Endothelial cell of umbilical vein (primary cell): ENCODE results near the gene KDM6B. TPM values are rescaled to one million over a fixed set of nuclear protein-coding genes. Genes with fewer than 3 reads are reported as not detected.

ENCODE experiments used
- BruUV-seq: library from RNA; stranded (reverse); fragments of 400-500 nt; replicated peaks from 2 replicates; lab custom pipeline; 2021; lab: Mats Ljungman, UMichigan
- CTCF ChIA-PET: fragments of 300-600, 350-600 bp; sonication (Branson Sonifier 250); formaldehyde crosslinking; loops from one replicate; lab custom pipeline; 2021; ENCODE audit warnings: antibody characterized with exemption, inconsistent platforms; lab: Charles Lee
- POLR2A ChIA-PET: fragments of 300-600, 350-600 bp; sonication (Branson Sonifier 250); formaldehyde crosslinking; loops from one replicate; lab custom pipeline; 2021; ENCODE audit warnings: antibody characterized with exemption, inconsistent platforms; lab: Charles Lee
- DNase-seq: peaks from one replicate; pipeline ENCODE4 v3.0.0-alpha.2; 2011; ENCODE audit warnings: low read depth, low spot score
- FAIRE-seq: peaks from 2 replicates; lab custom pipeline; 2011; peaks lifted over from hg19 to GRCh38; lab: Jason Lieb, UNC
- H2AFZ ChIP-seq: 2 replicates; pipeline ENCODE4 v1.6.0; 2012; ENCODE audit warnings: low read depth, low read length, control low read depth, inconsistent platforms
- H3K27ac ChIP-seq: 2 replicates; pipeline ENCODE4 v1.5.1; 2011; ENCODE audit warnings: low read depth, mild to moderate bottlenecking, control low read depth, low read length, moderate library complexity; ENCODE audit not compliant: insufficient read depth
- H3K27me3 ChIP-seq, 2 experiments: 2 replicates each; pipeline versions ENCODE4 v1.6.0 to v1.6.1; 2011; ENCODE audit warnings: low read length in 2 of 2, mixed read lengths in 1 of 2; ENCODE audit not compliant: control insufficient read depth in 2 of 2, insufficient read depth in 2 of 2
- H3K36me3 ChIP-seq, 2 experiments: 2 replicates in 1 of 2; 3 replicates in 1 of 2; pipeline ENCODE4 v1.5.1; 2011; ENCODE audit warnings: low read length in 2 of 2, mild to moderate bottlenecking in 1 of 2, moderate library complexity in 1 of 2; ENCODE audit not compliant: control insufficient read depth in 2 of 2, insufficient read depth in 2 of 2; ENCODE audit errors: extremely low read depth in 1 of 2
- H3K4me1 ChIP-seq: 3 replicates; pipeline ENCODE4 v1.5.1; 2011; ENCODE audit warnings: mild to moderate bottlenecking, low read length; ENCODE audit not compliant: control insufficient read depth, insufficient read depth; ENCODE audit errors: extremely low read depth
- H3K4me2 ChIP-seq: 2 replicates; pipeline ENCODE4 v1.6.1; 2011; ENCODE audit warnings: low read length, control low read depth, mixed read lengths; ENCODE audit not compliant: insufficient read depth
- H3K4me3 ChIP-seq, 3 experiments: fragments of 200-600 bp in 1 of 3; sonication (generic), shearing (Covaris generic) in 1 of 3; replicated peaks in 1 of 3; 2 replicates each; pipeline ENCODE4 v1.5.1; 2011 to 2016; ENCODE audit warnings: control low read depth in 3 of 3, low read length in 3 of 3, mild to moderate bottlenecking in 2 of 3, inconsistent platforms in 1 of 3, low read depth in 1 of 3, moderate library complexity in 1 of 3; ENCODE audit not compliant: insufficient read depth in 1 of 3
- H3K79me2 ChIP-seq: 2 replicates; pipeline ENCODE4 v1.6.0; 2012; ENCODE audit warnings: low read length, inconsistent platforms; ENCODE audit not compliant: control insufficient read depth, insufficient read depth
- H3K9ac ChIP-seq: replicated peaks from 2 replicates; pipeline ENCODE3; 2011; ENCODE audit warnings: low read length, control low read depth; ENCODE audit not compliant: insufficient read depth; ENCODE audit errors: extremely low read depth
- H3K9me1 ChIP-seq: replicated peaks from 3 replicates; pipeline ENCODE4 v1.6.0; 2011; ENCODE audit warnings: mild to moderate bottlenecking, low read length; ENCODE audit not compliant: control insufficient read depth, insufficient read depth; ENCODE audit errors: extremely low read depth
- H3K9me3 ChIP-seq: replicated peaks from 2 replicates; pipeline ENCODE4 v1.5.1; 2012; ENCODE audit warnings: low read length, inconsistent platforms; ENCODE audit not compliant: control insufficient read depth, insufficient read depth
- H4K20me1 ChIP-seq: replicated peaks from 2 replicates; pipeline ENCODE3; 2011; ENCODE audit warnings: mild to moderate bottlenecking, low read length; ENCODE audit not compliant: control insufficient read depth, insufficient read depth; ENCODE audit errors: extremely low read depth
- EZH2 ChIP-seq: IDR thresholded peaks from 2 replicates; pipeline ENCODE4 v1.6.1; 2012; ENCODE audit warnings: borderline replicate concordance, low read depth, mild to moderate bottlenecking, moderate library complexity, low read length, inconsistent platforms; ENCODE audit not compliant: severe bottlenecking
- FOS ChIP-seq: IDR thresholded peaks from 2 replicates; pipeline ENCODE4 v1.6.1; 2011; ENCODE audit warnings: mild to moderate bottlenecking, low read length, moderate library complexity, borderline replicate concordance; ENCODE audit not compliant: insufficient read depth
- GATA2 ChIP-seq: IDR thresholded peaks from 2 replicates; pipeline ENCODE4 v1.7.0; 2011; ENCODE audit warnings: low read depth, mild to moderate bottlenecking, moderate library complexity, mixed read lengths, low read length; ENCODE audit not compliant: insufficient read length, insufficient read depth
- JUN ChIP-seq: IDR thresholded peaks from 2 replicates; pipeline ENCODE4 v1.6.1; 2011; ENCODE audit warnings: borderline replicate concordance, low read depth; ENCODE audit not compliant: insufficient read length, insufficient read depth
- MYC ChIP-seq: IDR thresholded peaks from one replicate; pipeline ENCODE4 v1.6.1; 2011; ENCODE audit warnings: mild to moderate bottlenecking, low read depth, low read length
- POLR2A ChIP-seq: IDR thresholded peaks from 2 replicates; pipeline ENCODE4 v1.6.1; 2012; ENCODE audit warnings: low read depth, mild to moderate bottlenecking, control low read depth, low read length
- POLR2AphosphoS5 ChIP-seq: IDR thresholded peaks from 2 replicates; pipeline ENCODE4 v1.6.1; 2012; ENCODE audit warnings: low read depth, mild to moderate bottlenecking, control low read depth, low read length, moderate library complexity; ENCODE audit not compliant: insufficient read depth
- dilution Hi-C: fragments of 300-500 bp; cut with MboI; formaldehyde crosslinking; loops from one replicate; pipeline ENCODE4 v1.15.0; 2019; ENCODE audit warnings: low sequenced_read_pairs; ENCODE audit not compliant: extremely low pct_ligation_motif_present
- intact Hi-C: fragments of 100-400 bp; cut with micrococcal nuclease; formaldehyde crosslinking; loops from one replicate; pipeline ENCODE4 v1.10.0; 2022
- polyA plus RNA-seq, 4 experiments: library from polyadenylated mRNA; depleted of rRNA in 3 of 4; stranded (reverse) in 3 of 4; unstranded in 1 of 4; fragments of >200 nt; gene quantifications; 2 replicates each; pipeline versions ENCODE4 v1.2.1 to v1.2.3, GENCODE V29; 2011 to 2012; ENCODE audit warnings: missing spikeins in 1 of 4
- total RNA-seq: library from RNA; stranded (reverse); gene quantifications from 2 replicates; pipeline ENCODE4 v1.2.3, GENCODE V29; 2021
- TF ChIP-seq, protein P1 (sequence below), 2 donors: IDR thresholded peaks; 1 replicate in 1 of 2; 2 replicates in 1 of 2; pipeline ENCODE4 v1.5.1; 2011; ENCODE audit warnings: low read length in 2 of 2, mild to moderate bottlenecking in 2 of 2, moderate library complexity in 2 of 2, control low read depth in 1 of 2, inconsistent platforms in 1 of 2, low read depth in 1 of 2; ENCODE audit not compliant: insufficient read depth in 1 of 2; ENCODE audit errors: extremely low read depth in 1 of 2
- TF ChIP-seq, protein P2 (sequence below): IDR thresholded peaks from 2 replicates; pipeline ENCODE4 v1.6.1; 2011; ENCODE audit not compliant: insufficient read depth, insufficient read length

Gene KDM6B
- total and polyA plus RNA-seq, 2 donors (not counting 3 experiments of a cell fraction or from before 2014, with no cell fraction given), result 1.8 to 17.8 TPM

DNA sequence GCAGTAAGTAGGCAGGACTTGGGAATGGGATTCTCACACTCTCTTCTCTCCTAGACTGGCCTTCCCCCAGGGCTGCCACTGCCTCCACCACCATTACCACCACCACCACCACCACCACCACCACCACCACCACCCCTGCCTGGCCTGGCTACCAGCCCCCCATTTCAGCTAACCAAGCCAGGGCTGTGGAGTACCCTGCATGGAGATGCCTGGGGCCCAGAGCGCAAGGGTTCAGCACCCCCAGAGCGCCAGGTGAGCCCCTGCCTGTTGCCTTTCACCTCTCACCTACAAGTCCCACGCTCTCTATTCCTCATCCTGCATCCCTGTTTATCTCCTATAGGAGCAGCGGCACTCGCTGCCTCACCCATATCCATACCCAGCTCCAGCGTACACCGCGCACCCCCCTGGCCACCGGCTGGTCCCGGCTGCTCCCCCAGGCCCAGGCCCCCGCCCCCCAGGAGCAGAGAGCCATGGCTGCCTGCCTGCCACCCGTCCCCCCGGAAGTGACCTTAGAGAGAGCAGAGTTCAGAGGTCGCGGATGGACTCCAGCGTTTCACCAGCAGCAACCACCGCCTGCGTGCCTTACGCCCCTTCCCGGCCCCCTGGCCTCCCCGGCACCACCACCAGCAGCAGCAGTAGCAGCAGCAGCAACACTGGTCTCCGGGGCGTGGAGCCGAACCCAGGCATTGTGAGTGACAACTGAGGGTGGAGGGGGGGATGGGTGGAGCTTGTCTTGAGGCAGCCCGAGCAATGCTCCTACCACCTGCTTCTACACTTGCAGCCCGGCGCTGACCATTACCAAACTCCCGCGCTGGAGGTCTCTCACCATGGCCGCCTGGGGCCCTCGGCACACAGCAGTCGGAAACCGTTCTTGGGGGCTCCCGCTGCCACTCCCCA, 13.0 kb downstream of the KDM6B start:
- Histone ChIP-seq H3K9me1 (no peaks in the 10 kb centered on the region), H3K4me3 (no peak overlapping the region), H2AFZ (no peak overlapping the region), H3K36me3 (peaks cover 6 to 38% of the 10 kb centered on the region in 2 experiments), H3K27ac (no peak overlapping the region), H3K4me1 (peaks cover 6% of the 10 kb centered on the region), H3K9ac (no peak overlapping the region), H3K79me2 (peaks cover 10% of the 10 kb centered on the region), H3K27me3 (no peaks in the 10 kb centered on the region), H3K4me2 (no peak overlapping the region), H4K20me1 (no peaks in the 10 kb centered on the region), H3K9me3 (no peaks in the 10 kb centered on the region)
- ChIA-PET CTCF (no interaction called here), POLR2A (no interaction called here)
- FAIRE-seq, result no peak
- TF ChIP-seq, protein P1, sequence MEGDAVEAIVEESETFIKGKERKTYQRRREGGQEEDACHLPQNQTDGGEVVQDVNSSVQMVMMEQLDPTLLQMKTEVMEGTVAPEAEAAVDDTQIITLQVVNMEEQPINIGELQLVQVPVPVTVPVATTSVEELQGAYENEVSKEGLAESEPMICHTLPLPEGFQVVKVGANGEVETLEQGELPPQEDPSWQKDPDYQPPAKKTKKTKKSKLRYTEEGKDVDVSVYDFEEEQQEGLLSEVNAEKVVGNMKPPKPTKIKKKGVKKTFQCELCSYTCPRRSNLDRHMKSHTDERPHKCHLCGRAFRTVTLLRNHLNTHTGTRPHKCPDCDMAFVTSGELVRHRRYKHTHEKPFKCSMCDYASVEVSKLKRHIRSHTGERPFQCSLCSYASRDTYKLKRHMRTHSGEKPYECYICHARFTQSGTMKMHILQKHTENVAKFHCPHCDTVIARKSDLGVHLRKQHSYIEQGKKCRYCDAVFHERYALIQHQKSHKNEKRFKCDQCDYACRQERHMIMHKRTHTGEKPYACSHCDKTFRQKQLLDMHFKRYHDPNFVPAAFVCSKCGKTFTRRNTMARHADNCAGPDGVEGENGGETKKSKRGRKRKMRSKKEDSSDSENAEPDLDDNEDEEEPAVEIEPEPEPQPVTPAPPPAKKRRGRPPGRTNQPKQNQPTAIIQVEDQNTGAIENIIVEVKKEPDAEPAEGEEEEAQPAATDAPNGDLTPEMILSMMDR (IDR thresholded peaks at IDR 0.05; ENCODE audit: extremely low read depth in 1 of 2, insufficient read depth in 1 of 2, low read depth in 1 of 2, low read length in 2 of 2), result no peak
- TF ChIP-seq POLR2AphosphoS5 (no peak), FOS (no peak), POLR2A (no peak), MYC (no peak), EZH2 (no peak), JUN (no peak), GATA2 (no peak)
- TF ChIP-seq, protein P2, sequence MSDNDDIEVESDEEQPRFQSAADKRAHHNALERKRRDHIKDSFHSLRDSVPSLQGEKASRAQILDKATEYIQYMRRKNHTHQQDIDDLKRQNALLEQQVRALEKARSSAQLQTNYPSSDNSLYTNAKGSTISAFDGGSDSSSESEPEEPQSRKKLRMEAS, result no peak
- BruUV-seq, result no TSS peak
- intact Hi-C loops (loop anchor here (10.0 kb wide), 1 partner anchor 232 kb away; the partner anchor contains the start of gene FXR2), dilution Hi-C loops (no loop called here)
- DNase-seq, result no peak
